Non-pigmented ciliary epithelial cell (primary cell): ENCODE measurements around the gene DUSP28.

Experiments
- DNase-seq: peaks from one replicate; pipeline ENCODE4 v3.0.0-alpha.2; 2010; ENCODE audit warnings: low read depth

The DUSP28 gene

GRCh38 chr2:240601061-240601830 lies 41.1 kb downstream of the DUSP28 start:
- no peak for DNase-seq

DNA sequence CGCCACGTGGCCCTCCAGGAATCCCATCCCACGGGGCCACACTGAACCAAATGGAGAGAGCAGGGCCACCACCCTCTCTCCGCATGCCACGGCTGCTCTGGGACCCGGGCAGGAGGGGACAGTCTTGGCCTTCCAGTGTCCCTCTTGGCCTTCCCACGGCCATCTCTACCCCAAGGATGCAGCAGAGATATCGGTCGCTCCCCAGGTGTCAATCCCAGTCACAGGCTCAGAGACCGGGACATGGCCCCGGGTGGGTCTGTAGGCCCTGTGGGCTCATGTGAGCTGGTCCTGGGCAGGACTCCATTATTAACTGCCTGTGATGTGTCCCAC lies 41.6 kb downstream of the DUSP28 start:
- no peak for DNase-seq

DNA sequence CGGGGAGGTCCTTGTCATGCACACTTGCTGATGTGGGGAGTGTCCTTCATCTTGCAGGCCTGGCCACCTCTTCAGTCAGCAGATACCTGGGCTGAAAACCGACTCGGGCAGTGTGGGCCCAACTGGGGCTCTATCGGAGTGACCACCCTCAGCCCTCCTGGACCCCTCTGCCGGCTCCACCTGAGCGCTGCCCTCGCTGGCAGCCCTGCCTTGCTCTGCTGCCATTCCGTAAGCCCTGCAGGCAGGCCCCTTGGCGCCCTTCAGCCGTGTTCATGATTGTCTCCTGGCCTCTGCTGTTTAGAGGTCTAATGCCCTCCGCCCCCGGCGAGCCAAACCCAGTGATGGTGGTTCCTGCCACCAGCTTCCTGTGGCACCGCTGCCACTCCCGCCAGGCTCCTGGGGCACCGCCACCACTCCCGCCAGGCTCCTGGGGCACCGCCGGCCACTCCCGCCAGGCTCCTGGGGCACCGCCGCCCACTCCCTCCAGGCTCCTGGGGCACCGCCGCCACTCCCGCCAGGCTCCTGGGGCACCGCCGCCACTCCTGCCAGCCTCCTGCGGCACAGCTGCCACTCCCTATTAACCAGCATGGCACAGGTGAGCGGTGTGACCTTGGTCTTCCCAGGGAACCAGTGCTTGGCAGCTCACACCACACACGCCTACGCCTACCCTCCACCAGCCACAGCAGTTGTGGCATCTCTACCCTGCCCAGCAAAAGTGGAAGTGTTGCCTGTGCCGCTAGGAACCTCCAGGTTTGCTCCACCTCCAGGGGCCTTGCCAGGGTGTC lies 42.3 kb downstream of the DUSP28 start:
- DNase-seq = no peak

- DNase-seq = no peak
Measured at GRCh38 chr2:240603081-240603835, 43.1 kb downstream of the DUSP28 start.

- no peak for DNase-seq
Measured at GRCh38 chr2:240603846-240604245, 43.7 kb downstream of the DUSP28 start.

- DNase-seq = no peak
Measured at GRCh38 chr2:240604291-240604938, 44.3 kb downstream of the DUSP28 start.

DNA sequence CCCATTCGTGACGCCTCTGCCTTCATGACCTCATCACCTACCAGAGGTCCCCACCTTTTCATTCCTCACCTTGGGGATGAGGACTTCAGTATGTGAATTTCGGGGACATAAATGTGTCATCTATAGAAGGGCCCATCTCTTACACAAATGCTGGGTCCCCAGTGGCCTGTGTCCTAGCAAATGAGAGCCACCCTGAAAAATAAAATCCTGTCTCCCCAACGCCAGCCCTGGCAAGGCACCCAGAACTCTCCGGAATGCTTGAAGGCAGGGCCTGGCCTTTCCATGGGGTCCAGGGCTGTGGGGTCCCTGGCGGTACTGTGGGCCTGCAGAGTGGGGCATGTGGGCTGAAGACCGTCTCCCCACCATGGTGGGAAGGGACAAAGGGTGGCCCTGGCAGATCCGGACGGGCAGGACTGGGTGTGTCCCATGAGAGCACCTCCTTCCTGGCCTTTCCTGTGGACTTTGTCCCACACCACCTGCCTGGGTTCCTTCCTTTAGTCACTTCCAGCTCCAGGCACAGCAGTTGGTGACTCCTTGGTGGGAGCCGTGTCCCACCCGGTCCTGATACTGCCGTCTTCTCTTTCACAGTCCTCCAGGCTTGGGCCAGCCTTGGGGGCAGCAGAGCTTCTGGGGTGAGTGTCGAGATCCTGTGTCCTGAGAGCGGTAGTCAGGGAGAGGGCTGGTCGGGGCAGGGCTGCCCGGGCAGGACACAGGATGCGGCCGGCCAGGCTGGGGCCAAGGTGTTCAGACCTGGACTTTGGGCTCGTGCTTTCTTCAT lies 45.0 kb downstream of the DUSP28 start:
- no peak for DNase-seq

DNA sequence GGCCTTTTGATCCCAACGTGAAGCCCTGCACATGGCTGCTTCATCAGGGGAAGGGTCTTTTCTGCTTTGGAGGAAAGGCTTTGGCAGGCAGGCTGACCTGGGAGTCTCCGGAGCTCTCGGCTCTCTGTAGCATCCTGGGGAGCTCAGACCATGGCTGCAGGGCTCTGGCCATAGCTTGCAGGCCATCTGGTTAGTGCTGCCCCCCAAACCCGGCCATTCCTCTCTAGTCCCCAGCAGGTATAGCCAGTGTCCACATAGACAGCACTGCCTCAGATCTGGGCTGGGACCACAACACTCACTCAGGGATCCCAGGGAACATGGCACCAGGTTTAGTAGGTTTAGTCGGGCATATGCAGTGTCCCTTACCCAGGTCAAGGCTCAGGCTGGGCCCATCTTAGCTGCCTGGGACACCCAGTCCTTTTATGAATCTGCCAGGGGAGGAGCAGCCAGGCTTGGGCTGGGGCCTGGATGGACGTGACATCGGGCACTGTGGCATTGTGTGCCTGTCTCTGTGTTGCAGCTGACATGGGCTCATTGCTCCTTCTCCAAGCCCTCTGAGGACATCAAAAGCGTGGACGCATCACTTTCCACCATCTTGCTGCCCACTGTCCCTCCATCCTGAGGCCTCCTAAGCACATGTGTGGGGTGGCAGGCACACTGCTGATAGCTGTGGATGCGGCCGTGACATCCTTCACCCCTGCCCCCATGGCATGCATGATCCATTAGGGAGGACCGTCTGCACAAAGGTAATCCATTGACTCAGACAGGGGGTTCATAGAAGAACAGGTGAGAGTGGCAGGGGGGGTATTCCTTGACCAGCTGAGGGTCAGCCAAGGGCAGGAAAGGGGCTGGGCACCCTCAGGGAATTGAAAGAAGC lies 45.9 kb downstream of the DUSP28 start:
- no peak for DNase-seq

- no peak for DNase-seq
Measured at GRCh38 chr2:240611601-240612210, 51.5 kb downstream of the DUSP28 start.
